Thyroid gland (tissue), 4 donors: ENCODE data around the gene NKX2-3. TPM values are rescaled to one million over a fixed set of nuclear protein-coding genes. Genes with fewer than 3 reads are reported as not detected.

ENCODE experiments used
- DNase-seq, 2 donors: peaks; one replicate each; pipeline ENCODE4 v3.0.0-alpha.2; 2019
- H3K27ac ChIP-seq, 3 donors: fragments of 200-600 bp; sonication (generic); 1 replicate in 2 of 3; 2 replicates in 1 of 3; pipeline ENCODE4 v1.5.1; 2016 to 2019; ENCODE audit warnings: mild to moderate bottlenecking in 1 of 3, moderate library complexity in 1 of 3
- H3K27me3 ChIP-seq: fragments of 200-600 bp; sonication (generic); one replicate; pipeline ENCODE4 v1.5.1; 2019
- H3K36me3 ChIP-seq, 2 donors: fragments of 200-600 bp; sonication (generic); one replicate each; pipeline ENCODE4 v1.5.1; 2016 to 2019
- H3K4me1 ChIP-seq, 2 donors: fragments of 200-600 bp; sonication (generic); one replicate each; pipeline ENCODE4 v1.5.1; 2017 to 2019
- H3K4me3 ChIP-seq, 3 donors: fragments of 200-600 bp; sonication (generic); replicated peaks in 1 of 3; 1 replicate in 2 of 3; 2 replicates in 1 of 3; pipeline ENCODE4 v1.5.1; 2016; ENCODE audit warnings: mild to moderate bottlenecking in 1 of 3
- H3K9me3 ChIP-seq: fragments of 200-600 bp; sonication (generic); one replicate; pipeline ENCODE4 v1.5.1; 2017
- CTCF ChIP-seq, 6 experiments: fragments of 200-600 bp in 3 of 6; fragments of 450-650 bp in 3 of 6; sonication (generic) in 3 of 6; IDR thresholded peaks; one replicate each; pipeline ENCODE4 v1.5.1; 2016 to 2019; ENCODE audit warnings: antibody characterized with exemption in 6 of 6, mild to moderate bottlenecking in 2 of 6, inconsistent platforms in 1 of 6, moderate library complexity in 1 of 6
- POLR2A ChIP-seq, 2 donors: fragments of 450-650 bp; IDR thresholded peaks; one replicate each; pipeline ENCODE4 v1.6.1; 2017; ENCODE audit warnings: antibody characterized with exemption in 2 of 2, mild to moderate bottlenecking in 2 of 2, moderate library complexity in 1 of 2
- whole genome bisulfite sequencing, 2 donors: methylation state at CpG; one replicate each; pipeline ENCODE4 v1.1.5; 2017; 5-methylcytosine and 5-hydroxymethylcytosine counted together
- intact Hi-C: fragments of 100-400 bp; cut with DNase I; formaldehyde crosslinking; loops from one replicate; pipeline ENCODE4 v1.15.1; 2023
- total RNA-seq, 4 donors: library from RNA; depleted of rRNA; stranded (reverse); fragments of >200 nt; gene quantifications; one replicate each; pipeline ENCODE4 v1.2.3, GENCODE V29; 2016

NKX2-3 gene
- total RNA-seq, 4 donors from 2014 or later = 3.3 TPM; not detected in 3

- Histone ChIP-seq H3K9me3 (no peaks in the 10 kb centered on the region), H3K36me3 (no peaks in the 10 kb centered on the region), H3K4me3 (no peak overlapping the region), H3K27me3 (no peaks in the 10 kb centered on the region), H3K27ac (no peak overlapping the region), H3K4me1 (no peaks in the 10 kb centered on the region)
- 38 to 39% methylated on average over 13 of the region's 13 CpGs for WGBS, 2 donors
- intact Hi-C loops = no loop called here
- DNase-seq = peak; percentile 34 to 57
- TF ChIP-seq POLR2A (IDR thresholded peaks at IDR 0.05) (no peak), CTCF (IDR thresholded peaks at IDR 0.05) (peak; percentile 10 to 73 (median 61))
Observed at GRCh38 chr10:99560277-99561126, 27.8 kb downstream of the NKX2-3 start.

GRCh38 chr10:99562631-99563030 is 29.9 kb downstream of the NKX2-3 start:
- no peaks in the 10 kb centered on the region for H3K27me3 ChIP-seq

GRCh38 chr10:99564361-99564760 is 31.6 kb downstream of the NKX2-3 start:
- DNase-seq = no peak
- Histone ChIP-seq H3K27ac (no peak overlapping the region), H3K4me3 (no peak overlapping the region), H3K27me3 (no peaks in the 10 kb centered on the region), H3K4me1 (peaks cover 0 to 4% of the 10 kb centered on the region in 2 donors), H3K9me3 (no peaks in the 10 kb centered on the region), H3K36me3 (no peaks in the 10 kb centered on the region)
- 57 to 61% methylated on average over 3 of the region's 3 CpGs for WGBS, 2 donors
- TF ChIP-seq POLR2A (IDR thresholded peaks at IDR 0.05) (no peak), CTCF (IDR thresholded peaks at IDR 0.05) (no peak)
- intact Hi-C loops = no loop called here

More at GRCh38 chr10:99562631-99563030, 29.9 kb downstream of the NKX2-3 start:
- H3K9me3 ChIP-seq = no peaks in the 10 kb centered on the region
- intact Hi-C loops = no loop called here
- 55 to 56% methylated on average over 2 of the region's 2 CpGs for WGBS, 2 donors
- no peak for DNase-seq
- no peaks in the 10 kb centered on the region for H3K4me1 ChIP-seq
- no peak for TF ChIP-seq CTCF (IDR thresholded peaks at IDR 0.05)
- H3K4me3 ChIP-seq = no peak overlapping the region
- H3K27ac ChIP-seq = no peak overlapping the region
- H3K36me3 ChIP-seq = no peaks in the 10 kb centered on the region

GRCh38 chr10:99565166-99565565 is 32.4 kb downstream of the NKX2-3 start:
- no peak overlapping the region for H3K27ac ChIP-seq
- 96 to 97% methylated on average over 4 of the region's 4 CpGs for WGBS, 2 donors
- no peaks in the 10 kb centered on the region for H3K9me3 ChIP-seq
- H3K4me3 ChIP-seq = no peak overlapping the region
- H3K36me3 ChIP-seq = no peaks in the 10 kb centered on the region
- intact Hi-C loops = no loop called here
- no peak for TF ChIP-seq POLR2A (IDR thresholded peaks at IDR 0.05)
- no peak for TF ChIP-seq CTCF (IDR thresholded peaks at IDR 0.05)
- H3K4me1 ChIP-seq = peaks cover 4 to 8% of the 10 kb centered on the region in 2 donors
- H3K27me3 ChIP-seq = no peaks in the 10 kb centered on the region
- DNase-seq = no peak

GRCh38 chr10:99569253-99569939 is 36.7 kb downstream of the NKX2-3 start:
- Histone ChIP-seq H3K27me3 (no peaks in the 10 kb centered on the region), H3K4me1 (peaks cover 4 to 8% of the 10 kb centered on the region in 2 donors), H3K36me3 (no peaks in the 10 kb centered on the region), H3K4me3 (no peak overlapping the region), H3K27ac (peak overlapping the region; percentile 4 to 27 (median 15)), H3K9me3 (no peaks in the 10 kb centered on the region)
- TF ChIP-seq CTCF (IDR thresholded peaks at IDR 0.05) (no peak), POLR2A (IDR thresholded peaks at IDR 0.05) (no peak)
- intact Hi-C loops = no loop called here
- WGBS, 2 donors = 56 to 63% methylated on average over 11 of the region's 11 CpGs
- DNase-seq = peak; percentile 31 to 56
